NCI-H1417 (cell line): ENCODE data around the gene TMEM115.
A peak's percentile ranks its signal among the peaks of the same experiment; 100 is the strongest.

ENCODE experiments used
- DNase-seq, 3 experiments: peaks; one replicate each; lab custom pipeline; 2025; lab: John Stamatoyannopoulos, UW

Gene TMEM115

DNA sequence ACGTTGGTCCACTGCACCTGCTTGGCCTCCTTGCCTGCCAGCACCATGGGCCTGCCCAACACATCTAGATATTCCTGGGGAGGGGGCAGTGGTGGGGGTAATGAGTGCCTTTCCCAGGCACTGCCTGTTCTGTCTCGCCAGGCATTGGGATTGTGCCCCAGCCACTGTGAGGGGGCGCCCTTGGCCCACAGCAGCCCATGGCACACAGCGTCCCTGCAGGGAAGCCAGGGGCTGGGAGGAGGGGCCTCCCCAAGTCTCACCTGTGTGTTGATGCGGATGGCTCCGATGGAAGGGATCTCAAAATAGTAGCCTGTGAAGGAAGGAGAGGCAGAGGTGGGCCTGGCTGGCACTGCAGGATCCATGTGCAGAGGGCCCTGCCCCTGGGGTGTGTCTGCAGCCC lies 18.7 kb upstream of the TMEM115 start:
- no peak for DNase-seq

DNA sequence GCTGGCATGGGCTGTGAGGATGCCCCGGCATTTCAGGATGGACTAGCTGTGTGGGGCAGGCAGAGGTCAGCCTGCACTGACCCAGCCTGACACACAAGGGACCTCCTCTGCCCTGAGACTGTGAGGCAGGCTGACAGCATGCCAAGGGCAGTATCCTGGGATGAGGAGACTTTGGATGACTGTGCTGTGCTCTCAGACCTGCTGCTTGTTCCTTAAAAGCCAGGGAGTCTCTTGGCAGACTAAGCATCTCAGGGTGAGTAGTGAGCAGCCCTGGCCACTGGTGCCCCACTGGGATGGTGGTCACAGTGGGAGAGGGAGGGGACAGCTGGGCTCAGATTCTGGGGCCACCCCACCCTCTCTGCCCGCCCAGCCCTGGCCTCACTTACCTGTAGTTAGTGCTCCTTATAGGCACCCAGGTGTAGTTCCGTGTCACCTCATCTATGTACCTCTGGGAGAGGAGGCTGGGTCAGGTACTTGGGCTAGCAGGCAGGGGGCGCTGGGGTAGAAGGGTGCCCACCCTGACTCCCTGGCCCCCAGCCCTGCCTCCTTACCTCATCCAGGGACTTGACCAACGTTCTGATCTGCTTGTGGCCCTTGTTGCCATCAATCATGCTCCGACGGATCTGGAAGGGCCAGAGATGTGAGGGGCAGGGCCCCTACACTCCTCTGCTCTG lies 16.1 kb upstream of the TMEM115 start:
- DNase-seq, result no peak

DNA sequence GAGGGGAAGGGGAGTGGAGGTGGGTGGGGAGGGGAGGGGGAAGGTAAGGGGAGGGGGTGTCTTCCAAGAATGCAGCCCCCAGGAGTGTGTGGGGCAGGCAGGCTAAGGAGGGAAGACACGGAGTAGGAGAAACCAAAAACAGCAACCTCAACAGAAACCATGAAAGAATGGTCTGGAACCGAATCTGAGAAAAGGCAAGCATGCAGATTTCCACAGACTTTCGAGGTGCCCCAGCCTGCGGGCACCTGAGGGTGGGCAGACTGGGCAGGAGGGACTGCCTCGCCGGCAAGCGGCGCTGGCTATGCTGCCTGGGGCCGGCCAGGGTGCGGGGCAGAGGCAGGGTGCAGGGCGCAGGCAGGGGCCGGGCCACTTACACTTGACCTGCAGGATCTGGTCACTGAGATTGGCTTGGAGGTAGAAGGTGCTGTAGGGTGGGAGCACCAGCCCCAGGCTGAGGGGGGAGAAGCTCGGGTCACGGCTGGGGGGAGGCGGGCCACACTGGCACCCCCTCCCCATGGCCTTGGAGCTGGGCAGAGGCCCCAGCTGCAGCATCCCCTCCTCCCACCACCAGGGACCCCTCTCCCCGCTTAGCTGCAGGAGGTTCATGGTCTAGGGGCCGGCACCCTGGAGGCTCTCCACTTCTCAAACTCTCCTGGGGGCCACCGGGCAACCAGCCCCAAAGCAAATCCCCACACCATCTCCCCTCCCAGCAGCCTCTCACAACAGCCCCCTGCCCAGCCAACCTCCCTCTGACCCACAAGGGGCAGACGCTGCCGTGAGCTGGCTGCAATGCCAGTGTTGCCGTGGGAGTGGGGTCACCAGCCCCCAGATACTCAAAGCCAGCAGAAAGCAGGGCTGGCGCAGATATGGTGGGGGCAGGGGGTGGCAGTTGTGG lies 15.3 kb upstream of the TMEM115 start:
- no peak for DNase-seq

DNA sequence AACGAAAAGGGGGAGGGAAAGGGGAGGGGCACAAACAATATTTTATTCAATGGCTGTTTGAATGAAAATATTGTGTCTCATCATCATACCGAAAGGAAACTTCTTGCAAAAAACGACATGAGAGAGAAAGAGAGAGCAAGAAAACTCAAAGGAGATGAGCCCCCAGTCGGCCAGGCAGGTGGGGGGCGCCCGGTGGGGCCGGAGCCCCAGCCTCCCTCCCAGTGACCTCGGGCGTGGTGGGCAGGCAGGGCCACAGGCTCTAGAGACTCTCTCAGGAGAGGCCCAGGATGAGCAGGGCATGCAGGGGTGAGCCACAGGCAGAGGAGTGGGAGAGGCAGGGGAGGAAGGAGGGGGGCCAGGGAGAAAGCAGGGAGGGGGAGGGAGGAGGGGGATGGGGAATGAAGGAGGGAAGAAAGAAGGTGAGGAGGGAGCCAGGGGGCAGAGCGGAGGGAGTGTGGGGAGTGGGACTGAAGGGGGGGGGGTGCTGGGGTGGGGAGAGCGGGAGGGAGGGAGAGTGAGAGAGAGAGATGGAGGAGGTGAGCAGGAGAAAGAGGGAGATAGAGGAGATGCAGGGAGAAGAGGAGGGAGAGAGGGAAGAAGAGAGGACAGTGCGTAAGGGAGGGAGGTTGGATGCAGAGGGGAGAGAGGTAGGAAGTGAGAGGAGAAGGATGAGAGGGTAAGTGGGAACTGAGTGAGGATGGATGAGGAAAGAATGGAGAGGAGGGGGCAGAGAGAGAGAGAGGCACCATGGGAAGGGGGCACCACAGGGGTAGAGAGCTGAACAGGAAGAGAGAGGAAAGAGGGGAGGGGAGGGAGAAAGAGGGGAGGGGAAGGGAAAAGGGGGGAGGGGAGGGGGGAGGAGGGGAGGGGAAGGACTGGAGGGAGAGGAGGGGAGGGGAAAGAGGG lies 14.1 kb upstream of the TMEM115 start:
- peak in 1 of 3 experiments; percentile 11 for DNase-seq

DNA sequence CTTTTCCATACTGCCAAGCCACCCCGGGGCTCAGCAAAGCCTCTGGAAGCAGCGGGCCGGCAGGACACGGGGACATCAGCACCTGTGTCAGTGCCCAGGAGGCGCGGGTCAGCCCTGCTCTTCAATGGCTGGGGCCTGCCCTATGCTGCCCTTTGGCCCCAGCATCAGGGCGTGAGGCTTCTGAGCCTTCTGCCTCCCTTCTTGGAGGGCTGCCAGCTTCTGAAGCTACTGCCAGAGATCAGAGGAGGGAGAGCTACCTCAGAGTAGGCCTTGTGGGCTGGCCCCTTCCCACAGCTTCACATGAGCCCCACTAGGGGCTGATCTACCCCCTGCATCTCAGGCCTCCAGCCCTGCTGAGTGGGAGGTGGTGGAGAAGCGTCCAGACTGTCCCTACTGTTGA lies 13.0 kb upstream of the TMEM115 start:
- peak in 1 of 3 experiments; percentile 33 for DNase-seq

DNA sequence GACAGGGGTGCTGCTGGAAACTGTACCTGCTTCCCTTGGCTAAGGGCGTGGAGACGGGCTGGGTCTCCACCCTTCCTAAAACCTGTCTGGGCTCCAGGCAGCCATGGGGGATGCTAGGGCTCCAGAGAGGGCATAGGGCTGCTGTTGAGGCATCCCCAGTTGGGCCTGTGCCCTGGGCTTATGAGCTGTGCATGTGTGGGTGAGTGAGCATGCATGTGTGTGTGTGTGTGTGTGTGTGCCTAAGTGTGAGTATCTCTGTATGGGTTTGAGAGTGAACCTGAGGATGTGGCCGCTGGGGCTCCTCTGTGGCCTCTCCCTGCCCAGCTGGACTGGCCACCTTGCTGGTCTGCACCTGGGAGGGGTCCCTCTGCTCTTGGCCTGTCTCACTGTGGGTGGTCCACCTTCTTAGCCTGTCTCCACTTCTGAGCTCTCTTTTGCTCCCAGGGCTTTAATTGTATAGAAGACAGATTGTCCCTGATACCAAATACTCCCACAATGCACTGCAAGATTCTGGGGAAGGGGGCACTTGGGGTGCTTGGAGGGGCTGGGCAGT lies 11.9 kb upstream of the TMEM115 start:
- DNase-seq, result no peak

DNA sequence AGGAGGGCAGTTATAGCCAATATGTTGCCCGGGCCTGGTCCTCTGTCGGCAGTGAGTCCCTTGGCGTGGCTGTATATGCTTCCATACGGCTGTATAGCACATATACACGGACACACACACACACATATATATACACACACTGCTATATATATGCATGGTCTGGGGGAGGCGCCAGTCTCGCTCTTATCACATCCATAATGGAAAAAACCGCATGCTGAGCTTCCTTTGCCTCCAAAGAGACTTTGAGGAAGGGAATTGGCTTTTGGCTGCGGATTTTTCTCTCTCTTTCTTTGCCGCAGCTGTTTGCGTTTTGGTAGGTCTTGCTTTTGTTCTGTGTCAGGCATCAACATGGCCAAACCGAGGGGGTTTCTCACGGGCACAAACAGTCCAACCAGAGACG lies 11.3 kb upstream of the TMEM115 start:
- DNase-seq, result peak in 1 of 3 experiments; percentile 6

DNA sequence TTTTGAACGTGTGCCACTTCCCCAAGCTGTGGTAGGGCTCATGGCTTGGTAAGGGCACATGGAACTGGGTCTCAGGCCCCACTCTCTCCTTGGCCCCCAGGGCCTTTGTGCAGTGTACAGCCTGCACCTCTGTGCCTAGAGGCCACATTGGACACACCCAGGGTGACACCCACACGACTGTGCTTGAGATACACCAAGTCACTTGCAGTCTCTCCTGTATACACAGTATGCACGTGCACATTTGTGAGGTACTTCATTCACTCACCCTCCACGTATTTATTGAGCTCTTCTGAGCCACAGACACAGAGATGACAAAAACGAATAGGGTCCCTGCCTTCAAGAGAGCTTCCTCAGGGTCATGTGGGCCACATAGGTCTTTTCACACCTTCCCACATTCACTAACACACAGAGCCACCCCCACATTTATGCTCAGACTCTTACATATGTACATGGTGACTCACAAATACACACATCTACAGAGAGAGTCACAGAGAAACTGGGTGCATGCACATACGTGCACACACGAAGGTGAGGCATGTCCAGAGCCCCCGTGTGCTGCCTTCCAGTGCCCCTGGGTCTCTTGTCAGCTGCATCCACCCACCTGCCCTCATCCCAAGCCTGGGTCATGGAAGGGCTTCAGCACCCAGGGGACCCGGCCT lies 9.8 kb upstream of the TMEM115 start:
- DNase-seq, result no peak

DNA sequence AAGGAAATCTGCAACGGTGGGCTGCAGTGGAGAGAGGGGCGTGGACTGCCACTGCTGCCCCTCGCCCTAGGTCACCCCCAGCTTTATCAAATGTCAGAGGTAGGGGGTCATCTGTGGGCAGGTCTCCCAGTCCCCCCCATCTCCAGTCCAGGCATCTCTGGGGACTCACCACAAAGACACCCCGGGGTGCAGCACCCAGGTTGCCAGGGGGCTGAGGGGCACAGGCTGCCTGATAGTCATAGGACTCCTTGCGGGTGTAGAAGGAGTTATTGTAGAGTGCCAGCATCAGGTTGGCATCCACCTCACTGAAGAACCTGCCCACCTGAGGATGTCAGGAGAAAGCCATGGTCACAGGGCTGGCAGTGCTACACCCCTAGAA lies 6.5 kb upstream of the TMEM115 start:
- DNase-seq, result no peak

DNA sequence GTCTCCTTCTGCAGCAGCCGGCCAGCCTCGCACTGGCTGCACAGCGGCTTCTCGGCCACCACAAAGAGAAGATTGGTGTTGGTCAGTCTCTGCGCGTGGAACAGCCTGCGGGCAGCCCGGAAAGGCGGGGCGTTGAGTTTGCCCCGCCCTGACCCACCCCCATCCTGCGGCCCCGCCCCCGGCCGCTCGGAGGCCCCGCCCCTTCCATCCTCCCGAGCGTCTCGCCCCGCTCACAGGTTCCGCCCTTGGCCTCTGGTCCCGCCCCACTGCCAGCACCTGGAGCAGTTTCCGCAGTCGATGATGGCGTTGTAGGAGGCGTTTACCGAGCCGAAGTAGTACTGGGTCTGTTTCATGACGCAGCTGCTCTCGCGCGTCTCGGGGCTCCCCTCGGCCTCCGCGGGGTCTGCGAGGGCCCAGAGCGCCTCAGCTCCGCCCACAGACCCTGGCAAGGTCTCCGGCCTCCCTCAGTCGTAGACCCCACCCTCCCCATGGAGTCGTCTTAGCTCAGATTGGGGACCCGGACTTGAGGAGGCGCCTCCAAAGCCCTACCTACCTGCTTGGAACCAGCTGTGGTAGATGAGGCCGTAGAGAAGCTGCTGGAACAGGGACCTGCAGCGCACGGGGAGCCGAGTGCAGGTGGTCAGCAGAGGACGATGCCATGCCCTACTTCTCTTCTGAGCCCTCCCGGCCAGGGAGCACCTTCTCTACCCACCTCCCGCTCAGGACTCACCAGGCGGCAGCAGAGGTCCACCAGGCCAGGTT lies 5.9 kb upstream of the TMEM115 start:
- peak in 2 of 3 experiments; percentile 39 to 81 for DNase-seq

DNA sequence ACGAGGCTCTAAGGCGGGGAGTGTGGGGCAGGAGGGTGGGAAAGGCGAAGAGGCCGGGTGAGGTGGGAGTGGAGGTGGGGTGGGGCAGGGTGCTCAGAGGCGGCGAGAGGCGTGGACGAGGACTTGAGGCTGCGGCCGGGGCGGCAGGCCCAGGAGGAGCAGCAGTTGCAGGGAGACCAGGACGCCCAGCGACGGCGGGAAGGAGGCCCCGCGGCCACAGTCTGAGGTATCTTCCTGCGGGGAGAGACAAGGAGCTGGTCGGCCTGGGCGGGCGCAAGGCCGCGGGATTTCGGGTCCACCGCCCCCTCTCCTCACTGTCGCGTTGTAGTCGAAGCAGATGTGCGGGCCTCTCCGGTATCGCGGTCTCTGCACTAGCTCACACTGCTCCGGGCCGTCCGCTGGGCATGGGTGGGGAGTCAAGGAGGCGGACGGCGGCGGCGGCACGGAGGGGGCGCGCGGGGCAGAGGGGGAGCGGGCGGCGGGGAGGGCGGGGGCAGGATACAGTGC lies 5.3 kb upstream of the TMEM115 start:
- DNase-seq, result no peak

DNA sequence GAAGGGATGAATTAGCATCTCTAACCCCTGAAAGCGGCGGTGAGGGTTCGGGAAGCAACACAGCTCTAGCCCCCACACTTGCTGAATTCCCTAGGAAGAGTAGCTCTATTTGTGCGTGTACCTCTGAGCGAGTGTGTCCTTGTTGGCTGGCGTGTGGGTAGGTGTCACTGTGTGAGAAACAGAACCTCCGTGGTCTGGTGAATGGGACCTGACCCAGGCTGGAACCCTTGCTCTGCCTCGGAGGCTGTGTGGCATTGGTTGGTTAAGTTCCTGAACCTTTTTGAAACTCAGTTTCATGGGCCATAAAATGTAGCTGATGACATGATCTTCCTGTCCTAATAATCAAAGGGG lies 414 bp upstream of the TMEM115 start:
- no peak for DNase-seq

DNA sequence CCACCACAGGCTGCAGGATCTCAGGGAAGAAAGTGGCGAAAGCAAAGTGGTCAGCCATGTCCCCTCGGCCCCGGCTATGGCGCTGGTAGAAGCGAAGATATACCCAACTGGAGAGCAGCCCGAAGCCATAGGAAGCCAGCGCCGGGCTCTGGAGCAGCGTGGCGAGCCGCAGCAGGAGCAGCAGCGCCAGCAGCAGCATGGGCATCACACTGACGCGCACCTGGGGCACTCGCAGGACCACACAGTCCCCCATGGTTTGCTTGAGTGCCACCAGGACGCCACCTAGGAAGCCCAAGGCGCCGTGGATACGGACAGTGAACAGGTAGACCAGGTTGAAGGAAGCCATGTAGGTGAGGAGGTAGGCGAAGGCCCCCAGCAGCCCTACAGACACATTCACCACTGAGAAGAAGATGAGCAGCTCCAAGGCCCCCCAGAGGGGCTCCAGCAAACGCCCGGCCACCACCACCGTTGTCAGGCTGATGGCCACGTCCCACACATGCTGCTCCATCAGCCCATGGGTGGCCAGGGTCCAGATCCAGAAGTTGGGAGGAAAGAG lies 888 bp downstream of the TMEM115 start:
- no peak for DNase-seq

DNA sequence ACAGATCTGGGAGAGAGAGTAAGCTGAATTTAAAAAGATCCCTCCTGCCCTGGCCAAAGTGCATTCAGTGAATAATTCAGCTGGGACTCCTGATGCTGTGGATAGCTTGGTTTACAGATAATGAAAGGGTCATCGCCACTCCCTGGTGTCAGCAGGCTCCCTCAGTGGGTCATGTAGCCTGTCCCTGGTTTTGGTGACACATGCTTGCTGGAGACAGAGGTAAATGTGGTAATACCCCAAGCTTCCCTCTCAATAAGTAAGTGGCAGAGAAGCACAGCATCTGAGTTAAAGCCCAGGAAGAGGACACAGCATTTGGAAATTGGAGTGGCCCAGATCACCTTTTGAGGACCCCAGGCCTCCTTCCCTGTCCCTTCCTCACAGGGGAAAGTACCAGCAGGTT lies 1.8 kb downstream of the TMEM115 start:
- no peak for DNase-seq

DNA sequence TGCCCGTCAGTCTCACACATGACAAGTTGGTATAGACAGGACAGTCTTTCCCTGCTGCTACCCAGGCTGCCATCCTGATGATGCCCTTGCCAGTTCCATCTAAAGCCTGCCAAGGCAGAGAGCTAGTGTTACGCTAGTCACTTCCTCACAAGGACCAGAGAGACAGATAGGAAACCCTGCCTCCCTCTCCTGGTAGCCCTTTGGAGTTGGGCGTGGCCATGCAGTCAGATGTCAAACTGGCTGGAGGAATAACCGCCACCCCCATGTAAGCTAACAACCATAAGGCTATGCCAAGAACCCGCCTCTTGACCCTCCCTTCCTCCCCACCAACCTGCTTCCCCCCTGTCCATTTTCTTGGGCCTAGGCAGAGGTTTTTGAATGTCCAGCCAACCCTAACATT lies 2.8 kb downstream of the TMEM115 start:
- DNase-seq, result no peak

DNA sequence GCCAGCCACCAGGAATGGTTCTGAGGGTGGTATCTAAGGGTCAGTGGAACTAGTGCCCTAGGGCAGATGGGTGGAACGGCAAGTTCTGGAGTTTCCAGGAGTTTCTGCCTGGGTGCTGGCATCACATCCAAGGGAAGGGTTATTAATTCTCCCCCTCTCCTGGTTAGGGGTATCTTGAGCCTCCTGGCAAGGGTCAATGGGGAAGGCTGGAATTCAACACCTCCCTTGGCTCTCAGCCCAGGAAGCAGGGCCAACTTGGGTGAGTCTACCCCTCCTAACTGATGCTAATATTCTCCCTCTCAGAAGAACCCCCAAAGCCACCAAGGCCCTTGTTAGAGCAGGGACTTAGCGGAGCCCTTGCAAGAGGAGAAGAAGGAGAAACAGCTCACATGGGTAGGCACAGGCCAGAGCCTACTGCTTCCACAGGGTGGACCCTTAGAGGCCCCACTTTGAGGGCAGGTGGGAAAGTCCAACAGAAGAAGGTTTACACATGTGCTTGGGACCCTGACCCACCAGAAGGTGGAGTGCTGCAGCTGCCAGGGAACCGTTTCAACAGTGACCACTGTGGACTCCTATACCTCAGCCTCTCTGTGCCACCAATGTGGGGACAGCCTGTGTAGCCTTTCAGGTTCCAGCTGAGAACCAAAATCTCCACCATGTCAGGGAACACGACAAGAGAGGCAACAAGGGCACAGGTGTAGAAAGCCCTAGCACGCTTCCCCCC lies 3.3 kb downstream of the TMEM115 start:
- DNase-seq, result peak in 1 of 3 experiments; percentile 14

DNA sequence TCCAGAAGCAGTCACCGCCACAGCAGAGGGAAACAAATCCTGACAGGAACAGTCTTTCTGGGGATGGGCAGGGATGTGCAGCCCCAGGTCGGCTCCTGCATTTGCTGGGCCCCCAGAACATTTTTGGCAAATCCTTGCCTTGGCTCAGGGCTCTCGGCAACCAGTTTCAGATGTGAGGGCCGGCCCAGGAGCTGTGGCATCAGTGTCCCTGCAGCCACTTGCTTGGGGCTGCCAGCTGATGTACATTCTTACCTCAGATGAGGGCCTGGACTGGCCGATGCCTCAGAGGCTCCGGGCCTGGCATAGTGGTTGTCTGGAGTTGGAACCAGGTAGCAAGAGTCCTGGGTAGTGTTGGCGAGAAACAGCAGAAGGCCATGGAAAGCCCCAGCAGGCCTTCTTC lies 4.5 kb downstream of the TMEM115 start:
- no peak for DNase-seq

DNA sequence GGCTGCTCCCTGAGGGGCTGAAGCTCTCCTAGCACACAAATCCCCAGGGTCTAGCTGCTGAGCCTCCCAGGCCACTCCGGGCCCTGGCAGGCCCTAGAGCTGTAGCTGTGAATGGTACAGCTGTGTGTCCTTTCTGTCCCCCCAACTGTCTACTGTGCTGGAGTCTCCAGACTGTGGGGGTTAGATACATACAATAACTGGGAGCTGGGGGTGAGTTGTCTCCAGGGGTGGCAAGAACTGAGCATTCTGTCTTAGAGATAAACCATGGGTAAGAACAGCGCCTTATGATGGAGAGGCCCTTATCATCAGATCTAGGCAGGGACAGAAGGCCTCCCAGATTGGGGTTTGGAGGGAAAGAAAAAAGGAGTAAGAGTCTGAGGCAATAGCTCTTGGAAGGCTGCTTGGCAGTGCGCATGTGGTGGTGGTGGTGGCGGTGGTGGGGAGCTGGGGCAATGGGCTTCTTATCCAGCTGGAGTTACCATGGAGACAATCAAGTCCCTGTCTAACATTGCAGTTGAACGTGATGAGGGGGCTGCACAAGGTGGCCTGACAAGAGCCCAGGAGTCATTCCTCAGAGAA lies 5.0 kb downstream of the TMEM115 start:
- no peak for DNase-seq

DNA sequence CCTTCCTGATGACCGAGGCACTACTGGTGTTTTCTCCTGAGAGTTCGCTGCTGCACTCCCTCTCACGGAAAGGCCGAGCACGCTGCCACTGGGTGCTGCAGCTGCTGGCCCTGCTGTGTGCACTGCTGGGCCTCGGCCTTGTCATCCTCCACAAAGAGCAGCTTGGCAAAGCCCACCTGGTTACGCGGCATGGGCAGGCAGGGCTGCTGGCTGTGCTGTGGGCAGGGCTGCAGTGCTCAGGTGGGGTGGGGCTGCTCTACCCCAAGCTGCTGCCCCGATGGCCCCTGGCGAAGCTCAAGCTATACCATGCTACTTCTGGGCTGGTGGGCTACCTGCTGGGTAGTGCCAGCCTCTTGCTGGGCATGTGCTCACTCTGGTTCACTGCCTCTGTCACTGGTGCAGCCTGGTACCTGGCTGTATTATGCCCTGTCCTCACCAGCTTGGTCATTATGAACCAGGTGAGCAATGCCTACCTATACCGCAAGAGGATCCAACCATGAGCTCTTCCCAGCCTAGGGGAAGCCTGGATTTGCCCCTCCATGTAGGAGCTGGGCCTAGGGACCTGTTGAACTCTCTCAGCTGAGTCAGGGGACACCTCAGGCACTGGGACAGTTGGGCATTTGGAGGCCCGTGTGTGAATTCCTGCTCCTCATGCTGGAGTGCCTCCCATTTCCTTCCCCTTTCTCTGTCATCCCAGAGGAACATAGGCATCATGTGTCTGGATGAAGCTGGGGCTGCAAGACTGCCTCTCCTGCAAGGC lies 5.9 kb downstream of the TMEM115 start:
- no peak for DNase-seq
